CD1c-positive myeloid dendritic cell (primary cell): ENCODE measurements around the gene ZNRF3.
"Not testable (repeated sequence)": the region's sequence is repeated elsewhere in the genome, so short reads cannot be mapped to it uniquely, and the experiment has no call there.

ENCODE experiments used
- DNase-seq: peaks from one replicate; pipeline ENCODE4 v3.0.0-alpha.2; 2016; ENCODE audit errors: extremely low spot score

ZNRF3 gene

GRCh38 chr22:29037340-29037932, 154.1 kb downstream of the ZNRF3 start:
- DNase-seq, result no peak

DNA sequence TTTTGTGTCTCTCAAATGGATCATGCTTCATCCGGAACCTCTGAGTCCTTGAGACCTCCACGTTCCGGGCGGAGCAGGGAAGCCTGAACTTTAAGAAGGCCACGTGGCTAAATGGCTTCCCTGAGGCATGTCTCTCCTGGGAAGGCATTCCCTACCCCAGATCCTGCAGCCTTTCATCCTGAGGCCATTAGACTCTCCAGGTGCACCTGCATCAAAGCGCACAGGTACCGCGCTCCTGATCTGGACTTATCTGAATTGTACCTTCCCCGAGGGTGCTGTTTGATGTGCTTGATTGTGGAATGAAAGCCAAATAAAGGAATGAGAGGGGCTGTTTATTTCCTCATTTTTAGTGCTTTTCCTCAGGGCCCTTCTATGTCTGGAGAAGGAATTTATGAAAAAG, 155.8 kb downstream of the ZNRF3 start:
- no peak for DNase-seq

DNA sequence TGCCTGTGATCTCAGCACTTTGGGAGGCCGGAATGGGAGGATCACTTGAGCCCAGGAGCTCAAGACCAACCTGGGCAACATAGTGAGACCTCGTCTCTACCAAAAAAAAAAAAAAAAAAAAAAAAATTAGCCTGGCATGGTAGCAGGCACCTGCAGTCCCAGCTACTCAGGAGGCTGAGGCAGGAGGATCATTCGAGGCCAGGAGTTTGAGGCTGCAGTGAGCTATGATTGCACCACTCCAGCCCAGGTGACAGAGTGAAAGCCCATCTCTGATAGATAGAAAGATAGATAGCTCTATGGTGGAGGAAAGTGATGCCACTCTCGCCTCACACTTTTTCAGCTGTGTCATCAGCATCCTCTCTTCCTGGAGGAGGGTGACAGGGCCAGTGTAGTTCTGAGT, 156.3 kb downstream of the ZNRF3 start:
- not testable (repeated sequence) for DNase-seq

DNA sequence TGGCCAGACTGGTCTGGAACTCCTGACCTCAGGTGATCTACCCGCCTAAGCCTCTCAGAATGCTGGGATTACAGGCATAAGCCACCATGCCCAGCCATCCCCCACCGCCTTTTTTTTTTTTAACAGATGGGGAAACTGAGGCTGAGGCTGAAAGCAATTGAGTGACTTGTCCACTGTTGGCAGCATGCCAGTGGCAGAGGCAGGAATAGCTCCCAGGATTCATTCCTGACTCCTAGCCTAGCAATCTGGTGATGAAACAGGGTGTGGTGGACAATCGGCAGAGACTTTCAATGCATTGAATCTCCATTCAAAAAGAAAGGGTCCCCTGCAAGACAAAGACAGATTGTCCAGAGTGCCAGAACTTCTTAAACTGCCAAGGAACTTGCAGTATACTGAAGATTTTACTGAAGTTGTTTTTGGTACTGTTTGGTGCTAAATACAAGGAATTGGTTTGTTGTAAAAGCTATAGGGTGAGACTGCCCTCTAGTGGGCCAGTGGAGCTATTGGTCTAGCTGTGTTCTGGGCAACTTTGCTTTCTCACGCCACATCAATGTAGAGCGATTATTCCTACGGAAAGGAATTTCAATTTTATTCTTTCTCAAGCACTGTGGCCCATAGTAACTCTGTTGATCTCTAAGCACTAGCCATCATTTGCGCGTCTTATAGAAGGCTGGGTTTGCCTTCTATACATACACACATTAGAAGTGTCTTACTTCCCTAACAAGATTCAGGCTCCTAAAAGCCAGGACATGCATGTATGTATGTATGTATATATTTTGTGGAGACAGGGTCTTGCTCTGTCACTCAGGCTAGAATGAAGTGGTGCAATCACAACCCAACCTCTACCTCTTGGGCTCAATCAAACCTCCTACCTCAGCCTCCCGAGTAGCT, 157.3 kb downstream of the ZNRF3 start:
- peak; percentile 78 for DNase-seq

GRCh38 chr22:29041408-29041807, 158.0 kb downstream of the ZNRF3 start:
- DNase-seq, result no peak

DNA sequence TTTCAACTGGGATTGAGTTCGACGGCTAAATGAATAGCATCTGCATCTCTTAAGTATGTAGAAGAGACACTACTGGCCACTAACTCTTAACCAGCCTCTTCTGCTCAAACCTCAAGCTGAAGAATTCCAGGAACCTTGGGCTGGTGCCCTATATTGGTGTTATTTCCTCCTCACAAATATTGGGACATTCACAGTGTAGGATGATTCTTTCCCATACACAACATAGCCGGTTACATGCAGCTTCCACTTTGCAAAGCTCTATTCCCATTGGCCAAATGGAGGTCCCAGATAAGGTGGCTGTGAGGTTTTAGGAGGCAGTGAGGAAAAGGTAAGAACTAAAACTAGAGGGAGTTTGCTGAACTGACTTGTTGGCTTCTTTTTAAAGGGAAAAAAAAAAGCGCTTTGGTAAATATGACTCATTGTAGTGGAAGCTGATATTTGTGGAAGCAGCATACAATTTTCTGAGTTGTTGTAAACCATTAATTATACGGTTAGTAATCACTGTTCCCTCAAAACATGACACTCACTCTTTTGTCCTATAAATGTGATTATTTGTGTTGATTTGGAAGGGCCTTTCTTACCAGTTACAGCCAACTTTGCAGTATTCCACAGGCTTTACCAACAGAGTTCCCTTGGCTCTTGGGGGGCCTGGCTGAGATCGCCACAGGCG, 160.7 kb downstream of the ZNRF3 start:
- DNase-seq, result no peak

DNA sequence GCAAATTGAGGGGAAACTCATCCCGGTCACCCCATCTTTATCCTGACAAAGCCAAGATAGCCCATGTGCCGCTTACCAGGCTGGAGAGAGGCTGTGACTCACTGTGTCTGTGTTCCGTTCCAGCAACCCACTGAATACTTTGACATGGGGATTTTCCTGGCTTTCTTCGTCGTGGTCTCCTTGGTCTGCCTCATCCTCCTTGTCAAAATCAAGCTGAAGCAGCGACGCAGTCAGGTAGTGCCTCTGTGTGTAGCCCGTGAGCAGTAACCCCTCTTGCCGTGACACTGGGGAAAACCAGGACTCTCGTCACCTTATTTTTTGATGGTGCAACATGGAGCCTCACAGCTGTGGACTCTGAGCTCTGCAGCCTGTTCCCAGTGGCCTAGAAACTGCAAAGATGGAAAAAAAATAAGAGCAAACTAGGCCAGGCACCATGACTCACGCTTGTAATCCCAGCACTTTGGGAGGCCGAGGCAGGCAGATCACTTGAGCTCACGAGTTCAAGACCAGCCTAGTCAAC, 161.3 kb downstream of the ZNRF3 start:
- no peak for DNase-seq

DNA sequence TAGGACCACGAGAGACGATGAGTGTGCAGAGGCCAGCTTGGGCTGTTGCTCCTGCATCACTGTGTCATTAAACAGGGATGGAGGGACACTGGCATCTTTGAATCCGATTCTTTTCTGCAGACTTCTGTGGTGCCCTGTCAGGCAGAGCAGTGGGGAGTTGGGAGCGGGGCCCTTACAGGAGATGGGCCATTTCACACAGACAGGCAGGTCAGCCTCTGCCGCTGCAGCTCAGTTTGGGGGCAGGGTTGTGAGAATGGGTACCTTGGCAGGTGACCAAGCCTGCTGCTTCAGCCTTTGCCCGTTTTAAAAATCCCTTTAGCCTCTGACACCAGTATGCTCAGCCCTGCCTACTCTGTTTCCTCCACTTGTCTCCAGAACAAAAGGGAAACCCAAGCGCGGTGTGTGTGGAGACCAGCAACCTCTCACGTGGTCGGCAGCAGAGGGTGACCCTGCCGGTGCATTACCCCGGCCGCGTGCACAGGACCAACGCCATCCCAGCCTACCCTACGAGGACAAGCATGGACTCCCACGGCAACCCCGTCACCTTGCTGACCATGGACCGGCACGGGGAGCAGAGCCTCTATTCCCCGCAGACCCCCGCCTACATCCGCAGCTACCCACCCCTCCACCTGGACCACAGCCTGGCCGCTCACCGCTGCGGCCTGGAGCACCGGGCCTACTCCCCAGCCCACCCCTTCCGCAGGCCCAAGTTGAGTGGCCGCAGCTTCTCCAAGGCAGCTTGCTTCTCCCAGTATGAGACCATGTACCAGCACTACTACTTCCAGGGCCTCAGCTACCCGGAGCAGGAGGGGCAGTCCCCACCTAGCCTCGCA, 165.7 kb downstream of the ZNRF3 start:
- DNase-seq, result no peak

DNA sequence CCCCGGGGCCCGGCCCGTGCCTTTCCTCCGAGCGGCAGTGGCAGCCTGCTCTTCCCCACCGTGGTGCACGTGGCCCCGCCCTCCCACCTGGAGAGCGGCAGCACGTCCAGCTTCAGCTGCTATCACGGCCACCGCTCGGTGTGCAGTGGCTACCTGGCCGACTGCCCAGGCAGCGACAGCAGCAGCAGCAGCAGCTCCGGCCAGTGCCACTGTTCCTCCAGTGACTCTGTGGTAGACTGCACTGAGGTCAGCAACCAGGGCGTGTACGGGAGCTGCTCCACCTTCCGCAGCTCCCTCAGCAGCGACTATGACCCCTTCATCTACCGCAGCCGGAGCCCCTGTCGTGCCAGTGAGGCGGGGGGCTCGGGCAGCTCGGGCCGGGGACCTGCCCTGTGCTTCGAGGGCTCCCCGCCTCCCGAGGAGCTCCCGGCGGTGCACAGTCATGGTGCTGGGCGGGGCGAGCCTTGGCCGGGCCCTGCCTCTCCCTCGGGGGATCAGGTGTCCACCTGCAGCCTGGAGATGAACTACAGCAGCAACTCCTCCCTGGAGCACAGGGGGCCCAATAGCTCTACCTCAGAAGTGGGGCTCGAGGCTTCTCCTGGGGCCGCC, 166.4 kb downstream of the ZNRF3 start:
- DNase-seq, result no peak

DNA sequence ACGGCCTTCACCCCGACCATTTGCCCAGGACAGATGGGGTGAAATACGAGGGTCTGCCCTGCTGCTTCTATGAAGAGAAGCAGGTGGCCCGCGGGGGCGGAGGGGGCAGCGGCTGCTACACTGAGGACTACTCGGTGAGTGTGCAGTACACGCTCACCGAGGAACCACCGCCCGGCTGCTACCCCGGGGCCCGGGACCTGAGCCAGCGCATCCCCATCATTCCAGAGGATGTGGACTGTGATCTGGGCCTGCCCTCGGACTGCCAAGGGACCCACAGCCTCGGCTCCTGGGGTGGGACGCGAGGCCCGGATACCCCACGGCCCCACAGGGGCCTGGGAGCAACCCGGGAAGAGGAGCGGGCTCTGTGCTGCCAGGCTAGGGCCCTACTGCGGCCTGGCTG, 167.1 kb downstream of the ZNRF3 start:
- no peak for DNase-seq

DNA sequence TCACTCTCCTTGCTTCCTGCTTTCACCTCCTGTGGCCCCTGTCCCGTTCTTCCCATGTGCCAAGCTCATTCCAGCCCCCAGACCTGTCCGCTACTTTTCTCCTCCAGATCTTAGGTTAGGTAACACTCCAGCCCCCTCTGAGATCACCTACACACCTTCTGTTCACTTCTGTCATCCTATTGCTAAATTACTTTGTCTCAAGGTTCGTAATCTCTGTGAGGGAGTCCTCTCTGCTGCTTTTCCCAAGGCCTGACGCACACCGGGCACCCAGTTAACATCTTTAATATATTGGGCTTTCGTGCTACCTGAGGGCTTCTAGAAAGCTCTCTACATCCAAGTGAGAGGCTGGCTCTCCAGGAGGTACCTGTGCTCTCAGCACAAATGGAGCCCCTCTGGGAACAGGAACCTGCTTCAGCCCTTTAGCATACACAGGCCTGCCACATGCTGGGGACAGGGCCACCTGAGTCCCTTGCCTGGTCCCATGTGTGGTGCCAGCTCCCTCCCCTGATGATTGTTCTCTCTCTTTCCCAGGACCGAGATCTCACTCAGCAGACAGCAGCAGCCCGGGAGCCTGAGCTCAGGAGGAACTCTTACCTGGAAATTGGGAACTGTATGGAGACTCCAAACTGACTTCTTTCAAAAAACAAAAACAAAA, 169.8 kb downstream of the ZNRF3 start:
- no peak for DNase-seq

DNA sequence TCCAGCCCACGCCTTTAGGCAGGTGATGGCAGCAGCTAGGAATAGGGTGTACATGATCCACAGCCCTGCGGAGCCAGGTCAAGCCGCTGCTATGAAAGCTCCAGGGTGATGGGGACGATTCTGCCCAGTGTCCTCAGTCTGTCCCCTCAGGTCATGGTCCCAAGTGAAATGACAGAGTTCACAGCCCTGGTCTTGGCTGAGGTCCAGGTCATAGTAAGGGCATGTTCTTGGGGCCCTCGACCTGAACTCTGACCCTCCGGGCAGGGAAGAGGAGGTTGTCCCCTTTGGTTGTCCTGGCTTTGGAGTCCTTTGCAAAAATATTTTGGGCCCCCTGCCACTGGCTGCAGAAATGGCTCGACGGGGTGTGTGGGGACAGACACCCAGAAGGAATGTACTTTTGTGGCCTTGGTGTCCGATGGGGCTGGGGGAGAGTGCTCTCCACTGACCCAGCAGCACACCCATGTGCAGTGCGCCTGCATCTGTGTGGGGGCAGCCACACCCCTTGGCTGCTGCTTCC, 170.9 kb downstream of the ZNRF3 start:
- no peak for DNase-seq

- DNase-seq, result no peak
These were observed 171.9 kb downstream of the ZNRF3 start for GRCh38 chr22:29055192-29055830.

DNA sequence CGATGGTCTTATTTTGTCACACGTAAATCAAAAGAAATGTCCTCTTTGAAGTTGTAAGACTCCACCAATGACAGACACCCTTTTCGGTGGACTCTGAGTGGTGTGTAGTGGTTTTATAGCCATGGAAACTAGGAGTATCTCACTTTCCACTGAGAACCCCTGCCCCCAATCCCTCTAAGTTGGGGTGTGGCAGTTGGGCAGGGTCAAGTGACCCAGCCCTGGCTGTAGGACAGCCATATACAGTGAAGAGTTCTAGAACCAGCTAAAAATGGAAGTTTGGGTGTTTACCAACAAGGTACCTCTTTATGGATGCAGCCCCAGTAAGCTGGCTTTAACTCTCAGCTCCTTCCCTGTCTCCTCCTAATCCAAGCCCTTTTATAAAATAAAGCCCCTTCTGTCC, 173.1 kb downstream of the ZNRF3 start:
- DNase-seq, result no peak

DNA sequence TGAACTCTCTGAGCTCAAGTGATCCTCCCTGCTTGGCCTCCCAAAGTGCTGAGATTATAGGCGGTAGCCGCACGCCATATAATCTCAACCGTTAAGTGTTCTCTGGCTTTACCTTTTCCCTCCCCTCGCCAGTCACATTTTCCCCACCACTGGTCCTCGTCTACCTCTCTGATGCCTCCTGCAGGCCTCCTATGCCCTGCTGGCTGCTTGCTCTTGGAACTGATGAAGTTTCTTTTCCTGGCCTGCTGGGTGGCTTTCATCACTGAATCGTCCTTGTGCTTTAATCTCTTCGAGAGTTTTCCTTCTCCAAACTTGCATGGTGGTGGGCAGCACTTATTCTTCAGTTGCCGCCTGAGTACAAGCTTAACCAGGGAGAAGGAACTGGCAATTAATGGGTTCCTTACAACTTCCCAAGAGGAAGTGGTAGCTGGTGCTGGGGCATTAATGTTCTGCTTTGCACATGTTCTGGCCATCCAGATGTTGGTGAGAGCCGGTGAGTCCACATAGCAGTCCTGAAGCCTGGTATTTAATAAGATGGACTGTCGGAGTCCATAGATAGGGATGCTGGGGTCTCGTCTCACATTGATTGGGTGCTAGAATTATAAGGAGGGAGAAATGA, 177.0 kb downstream of the ZNRF3 start:
- DNase-seq, result peak; percentile 22

- DNase-seq, result no peak
These were observed 177.6 kb downstream of the ZNRF3 start for GRCh38 chr22:29060931-29061330.

DNA sequence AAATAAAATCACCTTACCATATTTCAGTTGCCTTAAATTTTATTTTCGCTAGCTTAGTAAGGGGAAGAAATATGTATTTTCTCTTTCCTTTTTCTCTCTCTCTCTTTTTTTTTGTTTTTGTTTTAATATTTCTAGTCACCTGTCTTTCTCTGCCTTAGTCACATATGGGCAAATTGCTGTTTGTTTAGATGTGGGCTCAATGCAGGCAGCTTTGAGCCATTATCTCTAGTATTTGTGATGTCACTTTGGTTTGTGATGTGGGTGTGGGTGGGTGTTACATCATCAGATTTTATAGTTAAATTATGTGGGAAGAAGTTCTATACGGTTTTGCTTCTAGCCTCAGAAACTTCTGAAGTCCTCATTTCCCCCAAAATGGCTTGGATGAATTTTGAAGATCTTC, 178.4 kb downstream of the ZNRF3 start, which contains the start of gene C22orf31:
Gene C22orf31 (minus strand): TSS at position 59 of the 400 bp plus-strand sequence. CDS start 39 bp downstream, at position 20.
- DNase-seq, result no peak

- no peak for DNase-seq
These were observed 179.0 kb downstream of the ZNRF3 start for GRCh38 chr22:29062286-29062821.
